CMK (cell line): ENCODE results near the gene SMARCC1.

Experiments used
- DNase-seq: peaks from one replicate; pipeline ENCODE4 v3.0.0-alpha.2; 2010; ENCODE audit warnings: low read depth

SMARCC1 gene

GRCh38 chr3:47701388-47701787 lies 80.3 kb downstream of the SMARCC1 start:
- DNase-seq, result no peak

GRCh38 chr3:47692158-47692557 lies 89.5 kb downstream of the SMARCC1 start:
- DNase-seq, result no peak

GRCh38 chr3:47688488-47688887 lies 93.2 kb downstream of the SMARCC1 start:
- DNase-seq, result no peak

- DNase-seq, result no peak
These were observed 96.7 kb downstream of the SMARCC1 start for GRCh38 chr3:47685037-47685436.

GRCh38 chr3:47681016-47681415 lies 100.7 kb downstream of the SMARCC1 start:
- DNase-seq, result no peak

- no peak for DNase-seq
These were observed 103.0 kb downstream of the SMARCC1 start for GRCh38 chr3:47678446-47679338.

- no peak for DNase-seq
These were observed 112.5 kb downstream of the SMARCC1 start for GRCh38 chr3:47669026-47669749.

GRCh38 chr3:47666118-47666517 lies 115.6 kb downstream of the SMARCC1 start:
- DNase-seq, result no peak

- DNase-seq, result no peak
These were observed 117.2 kb downstream of the SMARCC1 start for GRCh38 chr3:47664519-47664918.

- DNase-seq, result no peak
These were observed 118.0 kb downstream of the SMARCC1 start for GRCh38 chr3:47663630-47664240.

GRCh38 chr3:47661121-47661752 lies 120.5 kb downstream of the SMARCC1 start:
- no peak for DNase-seq

GRCh38 chr3:47658444-47658843 lies 123.2 kb downstream of the SMARCC1 start:
- DNase-seq, result no peak

GRCh38 chr3:47652142-47652541 lies 129.6 kb downstream of the SMARCC1 start:
- no peak for DNase-seq

- DNase-seq, result no peak
These were observed 131.4 kb downstream of the SMARCC1 start for GRCh38 chr3:47650294-47650693.

GRCh38 chr3:47647550-47647949 lies 134.1 kb downstream of the SMARCC1 start:
- no peak for DNase-seq

- DNase-seq, result no peak
These were observed 135.3 kb downstream of the SMARCC1 start for GRCh38 chr3:47646362-47646761.

GRCh38 chr3:47645551-47645950 lies 136.1 kb downstream of the SMARCC1 start:
- no peak for DNase-seq

GRCh38 chr3:47643092-47643491 lies 138.6 kb downstream of the SMARCC1 start:
- no peak for DNase-seq

GRCh38 chr3:47641739-47642138 lies 140.0 kb downstream of the SMARCC1 start:
- no peak for DNase-seq

GRCh38 chr3:47636921-47637320 lies 144.8 kb downstream of the SMARCC1 start:
- no peak for DNase-seq

- no peak for DNase-seq
These were observed 145.5 kb downstream of the SMARCC1 start for GRCh38 chr3:47636225-47636624.

GRCh38 chr3:47635536-47635935 lies 146.2 kb downstream of the SMARCC1 start:
- DNase-seq, result no peak
